HepG2 (cell line): Measurements from ENCODE around the gene CMTM2. TPM values are rescaled to one million over a fixed set of nuclear protein-coding genes. Genes with fewer than 3 reads are reported as not detected.

Experiments
- CAMTA2 ChIP-seq: sonication (generic); formaldehyde crosslinking; IDR thresholded peaks from 2 replicates; pipeline ENCODE4 v1.4.0; 2020; ENCODE audit warnings: mild to moderate bottlenecking, missing genetic modification reagents, borderline replicate concordance
- FOXM1 ChIP-seq: sonication (generic); formaldehyde crosslinking; IDR thresholded peaks from 2 replicates; pipeline ENCODE4 v1.5.0; 2020; ENCODE audit warnings: missing genetic modification reagents
- GATAD1 ChIP-seq: IDR thresholded peaks from 2 replicates; pipeline ENCODE4 v1.6.1; 2016; ENCODE audit warnings: missing genetic modification reagents, missing compliant biosample characterization
- JUND ChIP-seq: sonication (generic); formaldehyde crosslinking; IDR thresholded peaks from 2 replicates; pipeline ENCODE4 v1.8.0; 2022; ENCODE audit warnings: mild to moderate bottlenecking, missing genetic modification reagents
- KLF11 ChIP-seq: IDR thresholded peaks from 2 replicates; pipeline ENCODE4 v1.6.1; 2016; ENCODE audit warnings: missing compliant biosample characterization
- MTF1 ChIP-seq: sonication (generic); formaldehyde crosslinking; IDR thresholded peaks from 2 replicates; pipeline ENCODE4 v1.5.0; 2020; ENCODE audit warnings: missing genetic modification reagents
- MTF2 ChIP-seq: sonication (generic); formaldehyde crosslinking; IDR thresholded peaks from 2 replicates; pipeline ENCODE4 v1.5.0; 2020; ENCODE audit warnings: missing genetic modification reagents, borderline replicate concordance
- NR2F2 ChIP-seq: IDR thresholded peaks from 2 replicates; pipeline ENCODE4 v1.6.1; 2012; ENCODE audit warnings: low read depth, inconsistent platforms, borderline replicate concordance
- POGZ ChIP-seq: sonication (generic); formaldehyde crosslinking; IDR thresholded peaks from 2 replicates; pipeline ENCODE4 v1.4.0; 2020; ENCODE audit warnings: mild to moderate bottlenecking, missing genetic modification reagents
- SETDB1 ChIP-seq: sonication (generic); formaldehyde crosslinking; IDR thresholded peaks from 2 replicates; pipeline ENCODE4 v1.5.1; 2020; ENCODE audit warnings: missing genetic modification reagents, mild to moderate bottlenecking, borderline replicate concordance
- SMAD1 ChIP-seq: sonication (generic); formaldehyde crosslinking; IDR thresholded peaks from 2 replicates; pipeline ENCODE4 v1.4.0; 2020; ENCODE audit warnings: missing genetic modification reagents, low read depth, mild to moderate bottlenecking, borderline replicate concordance
- SMAD9 ChIP-seq: sonication (generic); formaldehyde crosslinking; IDR thresholded peaks from 2 replicates; pipeline ENCODE4 v1.5.1; 2020; ENCODE audit warnings: mild to moderate bottlenecking, missing genetic modification reagents
- SMARCE1 ChIP-seq: fragments of 450-650 bp; IDR thresholded peaks from 2 replicates; pipeline ENCODE4 v1.6.1; 2017; ENCODE audit warnings: borderline replicate concordance
- SP2 ChIP-seq: sonication (generic); formaldehyde crosslinking; IDR thresholded peaks from 2 replicates; pipeline ENCODE4 v1.5.1; 2020; ENCODE audit warnings: mild to moderate bottlenecking, missing genetic modification reagents
- SRF ChIP-seq: IDR thresholded peaks from 2 replicates; pipeline ENCODE4 v1.6.1; 2011; ENCODE audit warnings: mild to moderate bottlenecking, low read depth, low read length, moderate library complexity
- SUZ12 ChIP-seq: fragments of 150-350 bp; IDR thresholded peaks from 2 replicates; pipeline ENCODE4 v1.6.1; 2014; ENCODE audit warnings: low read depth, low read length
- TBX2 ChIP-seq: sonication (generic); formaldehyde crosslinking; IDR thresholded peaks from 2 replicates; pipeline ENCODE4 v1.5.0; 2020; ENCODE audit warnings: missing genetic modification reagents, mild to moderate bottlenecking, borderline replicate concordance
- THAP11 ChIP-seq: IDR thresholded peaks from 2 replicates; pipeline ENCODE4 v1.6.1; 2016; ENCODE audit warnings: missing biosample characterization, missing genetic modification reagents
- ZBTB7A ChIP-seq: sonication (generic); formaldehyde crosslinking; IDR thresholded peaks from 2 replicates; pipeline ENCODE4 v1.8.0; 2022; ENCODE audit warnings: mild to moderate bottlenecking, missing genetic modification reagents
- ZNF317 ChIP-seq: sonication (generic); formaldehyde crosslinking; IDR thresholded peaks from 2 replicates; pipeline ENCODE4 v1.5.0; 2020; ENCODE audit warnings: mild to moderate bottlenecking, missing genetic modification reagents
- ZNF496 ChIP-seq: sonication (generic); formaldehyde crosslinking; IDR thresholded peaks from 2 replicates; pipeline ENCODE4 v1.8.1; 2023; ENCODE audit warnings: mild to moderate bottlenecking, moderate library complexity, missing genetic modification reagents; ENCODE audit not compliant: insufficient replicate concordance
- ZNF616 ChIP-seq: sonication (generic); formaldehyde crosslinking; IDR thresholded peaks from 2 replicates; pipeline ENCODE4 v1.5.0; 2020; ENCODE audit warnings: low read depth, mild to moderate bottlenecking, missing genetic modification reagents
- ZNF883 ChIP-seq: sonication (generic); formaldehyde crosslinking; IDR thresholded peaks from 2 replicates; pipeline ENCODE4 v1.5.1; 2020; ENCODE audit warnings: mild to moderate bottlenecking, missing genetic modification reagents; ENCODE audit errors: not compliant biosample characterization
- ZSCAN22 ChIP-seq: sonication (generic); formaldehyde crosslinking; IDR thresholded peaks from 2 replicates; pipeline ENCODE4 v1.4.0; 2020; ENCODE audit warnings: mild to moderate bottlenecking, missing genetic modification reagents
- polyA plus RNA-seq, 8 experiments: library from polyadenylated mRNA; depleted of rRNA in 3 of 8; stranded (reverse) in 7 of 8; unstranded in 1 of 8; fragments of >200 nt; fragmentation: Illumina TruSeq in 4 of 8; extraction: Trizol in 4 of 8; gene quantifications; 2 replicates each; pipeline versions ENCODE4 v1.2.1 to v1.2.3, GENCODE V29; 2011 to 2016; ENCODE audit warnings: low read depth in 4 of 8, missing spikeins in 1 of 8, mixed read lengths in 1 of 8; ENCODE audit not compliant: insufficient read depth in 1 of 8
- total RNA-seq, 5 experiments: library from RNA; depleted of rRNA; stranded (reverse); fragments of >200 nt; fragmentation: Illumina TruSeq; extraction: Trizol; gene quantifications; 2 replicates each; pipeline ENCODE4 v1.2.3, GENCODE V29; 2016; ENCODE audit warnings: low read depth in 1 of 5
- TF ChIP-seq, protein P1 (sequence below): sonication (generic); formaldehyde crosslinking; IDR thresholded peaks from 2 replicates; pipeline ENCODE4 v1.8.0; 2022; ENCODE audit warnings: missing genetic modification reagents, mild to moderate bottlenecking, moderate library complexity, borderline replicate concordance
- TF ChIP-seq, protein P2 (sequence below): sonication (generic); formaldehyde crosslinking; IDR thresholded peaks from 2 replicates; pipeline ENCODE4 v1.5.1; 2020; ENCODE audit warnings: missing genetic modification reagents, mild to moderate bottlenecking, borderline replicate concordance
- TF ChIP-seq, protein P3 (sequence below): sonication (generic); formaldehyde crosslinking; IDR thresholded peaks from 2 replicates; pipeline ENCODE4 v1.5.0; 2020; ENCODE audit warnings: missing genetic modification reagents

Gene CMTM2
- total and polyA plus RNA-seq, 2 of the 13 experiments (the other 11 are each of a cell fraction or from before 2014, with no cell fraction given), result not detected

DNA sequence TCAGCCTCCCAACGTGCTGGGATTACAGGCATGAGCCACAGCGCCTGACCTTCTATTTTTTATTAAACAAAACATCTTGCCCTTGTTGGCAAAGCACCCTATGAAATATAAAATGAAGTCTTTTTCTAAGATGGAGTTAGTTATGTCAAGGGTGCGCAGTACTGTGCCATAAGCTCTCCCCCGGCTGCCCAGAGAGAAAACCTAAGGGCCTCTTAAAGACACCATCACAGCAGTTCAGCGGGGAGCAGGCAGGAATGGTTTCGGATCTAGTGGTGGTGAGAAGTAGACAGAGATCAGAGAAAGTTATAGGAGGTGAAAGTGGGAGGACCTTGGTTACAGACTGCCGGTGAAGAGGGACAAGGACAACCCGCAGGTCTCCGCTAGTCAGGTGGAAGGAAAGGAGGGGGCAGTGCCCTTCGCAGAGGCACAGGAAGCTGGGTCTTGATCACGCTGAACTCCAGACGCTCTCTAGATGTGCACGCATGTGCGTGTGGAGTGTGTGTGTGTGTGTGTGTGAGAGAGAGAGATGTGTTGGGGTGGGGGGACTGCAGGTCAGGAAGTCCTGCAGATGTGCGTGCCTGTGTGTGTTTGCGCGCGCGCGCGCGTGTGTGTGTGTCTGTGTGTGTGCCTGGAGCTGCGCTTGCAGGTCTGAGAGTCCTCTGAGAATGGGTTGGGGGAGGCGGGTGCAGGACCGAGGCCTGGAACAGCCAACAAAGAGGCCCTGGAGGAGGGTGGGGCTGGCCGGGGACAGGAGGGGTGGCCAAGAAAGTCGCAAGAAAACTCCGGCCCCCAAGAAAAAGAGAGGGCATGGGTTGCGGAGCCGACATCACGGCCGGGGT, 24.5 kb downstream of the CMTM2 start (continued):
- TF ChIP-seq MTF2 (CRISPR knock-in tag) (no peak), SETDB1 (CRISPR knock-in tag) (no peak), SMAD9 (no peak), NR2F2 (no peak), SUZ12 (no peak), POGZ (CRISPR knock-in tag) (peak; percentile 11; the same call in 1 of the 2 replicates), SMAD1 (CRISPR knock-in tag) (peak; percentile 92; the same call in 1 of the 2 replicates), ZSCAN22 (CRISPR knock-in tag) (no peak), TBX2 (CRISPR knock-in tag) (no peak; the same call in 1 of the 2 replicates), SP2 (CRISPR knock-in tag) (no peak), MTF1 (no peak), ZNF496 (CRISPR knock-in tag) (no peak), ZNF317 (CRISPR knock-in tag) (peak; percentile 56), ZNF616 (CRISPR knock-in tag) (no peak), CAMTA2 (CRISPR knock-in tag) (no peak), FOXM1 (CRISPR knock-in tag) (no peak), SRF (no peak), KLF11 (CRISPR knock-in tag) (no peak), ZNF883 (CRISPR knock-in tag) (no peak), JUND (CRISPR knock-in tag) (peak; percentile 75; the same call in 1 of the 2 replicates), ZBTB7A (CRISPR knock-in tag) (peak; percentile 68; the same call in 1 of the 2 replicates), GATAD1 (CRISPR knock-in tag) (peak; percentile 61), SMARCE1 (no peak), THAP11 (CRISPR knock-in tag) (peak; percentile 23; the same call in 1 of the 2 replicates)
- TF ChIP-seq, protein P1, sequence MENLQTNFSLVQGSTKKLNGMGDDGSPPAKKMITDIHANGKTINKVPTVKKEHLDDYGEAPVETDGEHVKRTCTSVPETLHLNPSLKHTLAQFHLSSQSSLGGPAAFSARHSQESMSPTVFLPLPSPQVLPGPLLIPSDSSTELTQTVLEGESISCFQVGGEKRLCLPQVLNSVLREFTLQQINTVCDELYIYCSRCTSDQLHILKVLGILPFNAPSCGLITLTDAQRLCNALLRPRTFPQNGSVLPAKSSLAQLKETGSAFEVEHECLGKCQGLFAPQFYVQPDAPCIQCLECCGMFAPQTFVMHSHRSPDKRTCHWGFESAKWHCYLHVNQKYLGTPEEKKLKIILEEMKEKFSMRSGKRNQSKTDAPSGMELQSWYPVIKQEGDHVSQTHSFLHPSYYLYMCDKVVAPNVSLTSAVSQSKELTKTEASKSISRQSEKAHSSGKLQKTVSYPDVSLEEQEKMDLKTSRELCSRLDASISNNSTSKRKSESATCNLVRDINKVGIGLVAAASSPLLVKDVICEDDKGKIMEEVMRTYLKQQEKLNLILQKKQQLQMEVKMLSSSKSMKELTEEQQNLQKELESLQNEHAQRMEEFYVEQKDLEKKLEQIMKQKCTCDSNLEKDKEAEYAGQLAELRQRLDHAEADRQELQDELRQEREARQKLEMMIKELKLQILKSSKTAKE (CRISPR knock-in tag), result 0 out of 2 replicates have a peak, but pooled peaks have one; percentile 50
- TF ChIP-seq, protein P2, sequence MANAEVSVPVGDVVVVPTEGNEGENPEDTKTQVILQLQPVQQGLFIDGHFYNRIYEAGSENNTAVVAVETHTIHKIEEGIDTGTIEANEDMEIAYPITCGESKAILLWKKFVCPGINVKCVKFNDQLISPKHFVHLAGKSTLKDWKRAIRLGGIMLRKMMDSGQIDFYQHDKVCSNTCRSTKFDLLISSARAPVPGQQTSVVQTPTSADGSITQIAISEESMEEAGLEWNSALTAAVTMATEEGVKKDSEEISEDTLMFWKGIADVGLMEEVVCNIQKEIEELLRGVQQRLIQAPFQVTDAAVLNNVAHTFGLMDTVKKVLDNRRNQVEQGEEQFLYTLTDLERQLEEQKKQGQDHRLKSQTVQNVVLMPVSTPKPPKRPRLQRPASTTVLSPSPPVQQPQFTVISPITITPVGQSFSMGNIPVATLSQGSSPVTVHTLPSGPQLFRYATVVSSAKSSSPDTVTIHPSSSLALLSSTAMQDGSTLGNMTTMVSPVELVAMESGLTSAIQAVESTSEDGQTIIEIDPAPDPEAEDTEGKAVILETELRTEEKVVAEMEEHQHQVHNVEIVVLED (CRISPR knock-in tag), result peak; percentile 57
- TF ChIP-seq, protein P3, sequence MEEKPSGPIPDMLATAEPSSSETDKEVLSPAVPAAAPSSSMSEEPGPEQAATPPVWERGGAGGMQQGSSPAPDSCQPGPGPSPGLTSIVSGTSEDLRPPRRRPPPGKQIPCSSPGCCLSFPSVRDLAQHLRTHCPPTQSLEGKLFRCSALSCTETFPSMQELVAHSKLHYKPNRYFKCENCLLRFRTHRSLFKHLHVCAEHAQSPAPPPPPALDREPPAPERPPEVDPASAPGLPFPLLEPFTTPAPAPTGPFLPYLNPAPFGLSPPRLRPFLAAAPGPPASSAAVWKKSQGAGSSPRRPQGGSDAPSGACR, result peak; percentile 66; the same call in 1 of the 2 replicates
